Stomach smooth muscle (tissue), 2 donors: ENCODE results near the gene PREX1.

Experiments used
- H3K27ac ChIP-seq: one replicate; pipeline ENCODE4 v1.7.0; 2013; ENCODE audit warnings: mild to moderate bottlenecking, low read length, inconsistent platforms
- H3K27me3 ChIP-seq, 2 donors: one replicate each; pipeline ENCODE4 v1.7.0; 2013; ENCODE audit warnings: low read length in 2 of 2; ENCODE audit not compliant: insufficient read depth in 2 of 2, control insufficient read depth in 1 of 2
- H3K36me3 ChIP-seq, 2 donors: one replicate each; pipeline ENCODE4 v1.7.0; 2013; ENCODE audit warnings: low read length in 2 of 2; ENCODE audit not compliant: control insufficient read depth in 2 of 2, insufficient read depth in 2 of 2
- H3K4me1 ChIP-seq: one replicate; pipeline ENCODE4 v1.7.0; 2013; ENCODE audit warnings: low read length; ENCODE audit not compliant: control insufficient read depth, insufficient read depth
- H3K4me3 ChIP-seq, 2 donors: one replicate each; pipeline ENCODE4 v1.7.0; 2013; ENCODE audit warnings: low read length in 2 of 2
- H3K9ac ChIP-seq, 2 donors: one replicate each; pipeline ENCODE4 v1.7.0; 2013; ENCODE audit warnings: low read length in 2 of 2, mild to moderate bottlenecking in 1 of 2
- H3K9me3 ChIP-seq, 2 donors: one replicate each; pipeline ENCODE4 v1.7.0; 2013; ENCODE audit warnings: low read length in 2 of 2; ENCODE audit not compliant: control insufficient read depth in 2 of 2
- donor health status: healthy.
- donor health status: Pancreatic carcinoma.

PREX1 gene

GRCh38 chr20:48716086-48716485 lies 111.7 kb downstream of the PREX1 start:
- Histone ChIP-seq H3K27ac (no peak overlapping the region), H3K4me3 (no peak overlapping the region), H3K4me1 (peaks cover 11% of the 10 kb centered on the region), H3K36me3 (no peaks in the 10 kb centered on the region), H3K9me3 (peaks cover 0 to 6% of the 10 kb centered on the region in 2 donors), H3K9ac (no peak overlapping the region), H3K27me3 (no peaks in the 10 kb centered on the region)

DNA sequence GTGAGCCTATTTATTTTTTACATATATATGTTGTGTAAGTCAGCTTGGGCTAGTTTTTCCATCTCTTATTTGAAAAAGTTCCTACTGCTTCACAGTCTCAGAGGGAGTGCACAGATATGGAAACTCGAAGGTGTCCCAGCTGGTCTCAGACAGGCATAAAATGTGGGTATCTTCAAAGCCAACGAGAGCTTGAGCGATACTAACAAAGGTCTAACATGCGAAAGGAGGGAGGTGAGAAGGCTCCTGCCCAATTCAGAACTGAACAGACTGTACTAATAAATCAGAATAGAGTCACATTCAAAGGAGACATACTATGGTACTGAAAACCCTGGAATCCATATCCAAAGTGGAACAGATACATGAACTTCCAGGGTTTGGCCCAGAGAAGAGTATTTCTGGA lies 113.0 kb downstream of the PREX1 start:
- Histone ChIP-seq H3K4me3 (no peak overlapping the region), H3K27ac (no peak overlapping the region), H3K9ac (no peak overlapping the region), H3K36me3 (no peaks in the 10 kb centered on the region), H3K9me3 (peaks cover 0 to 4% of the 10 kb centered on the region in 2 donors), H3K27me3 (no peaks in the 10 kb centered on the region), H3K4me1 (peaks cover 10% of the 10 kb centered on the region)

DNA sequence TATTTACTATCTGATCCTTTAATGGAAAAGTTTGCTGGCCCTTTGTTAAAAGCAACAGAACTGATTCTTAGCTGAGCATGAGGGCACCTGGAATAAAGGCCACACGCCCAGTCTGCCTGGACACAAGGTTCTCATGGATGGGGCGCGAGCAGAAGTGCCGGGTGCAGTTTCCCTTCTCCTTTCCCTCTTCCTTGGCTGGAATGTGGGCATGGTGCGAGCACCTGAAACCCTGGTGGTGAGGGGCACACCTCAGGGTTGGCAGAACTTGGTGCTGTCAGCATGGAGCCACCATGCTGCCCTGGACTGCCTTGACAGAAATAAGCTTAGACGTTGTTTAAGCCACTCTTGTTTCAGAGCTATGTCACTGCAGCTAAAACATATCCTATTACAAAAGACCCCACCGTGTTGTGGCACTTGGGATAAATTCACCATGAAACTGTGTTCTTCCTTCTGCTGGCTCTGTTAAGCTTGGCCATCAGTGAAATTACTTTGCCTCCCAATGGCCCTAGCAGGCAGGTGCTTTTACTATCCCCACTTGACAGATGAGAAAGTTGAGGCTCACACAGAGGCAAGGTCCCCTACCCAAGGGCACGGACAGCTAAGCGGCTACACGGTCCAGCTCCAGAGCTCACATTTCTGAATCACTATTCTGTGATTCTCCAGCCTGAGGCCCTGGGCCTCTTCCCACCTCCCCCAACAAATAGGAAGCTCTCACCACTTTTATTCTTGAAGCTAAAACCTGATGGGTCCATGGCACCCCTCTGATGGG lies 115.9 kb downstream of the PREX1 start:
- H3K9ac ChIP-seq = no peak overlapping the region
- no peak overlapping the region for H3K27ac ChIP-seq
- no peaks in the 10 kb centered on the region for H3K9me3 ChIP-seq
- H3K4me3 ChIP-seq = no peak overlapping the region
- H3K4me1 ChIP-seq = peaks cover 10% of the 10 kb centered on the region
- H3K27me3 ChIP-seq = no peaks in the 10 kb centered on the region
- no peaks in the 10 kb centered on the region for H3K36me3 ChIP-seq

DNA sequence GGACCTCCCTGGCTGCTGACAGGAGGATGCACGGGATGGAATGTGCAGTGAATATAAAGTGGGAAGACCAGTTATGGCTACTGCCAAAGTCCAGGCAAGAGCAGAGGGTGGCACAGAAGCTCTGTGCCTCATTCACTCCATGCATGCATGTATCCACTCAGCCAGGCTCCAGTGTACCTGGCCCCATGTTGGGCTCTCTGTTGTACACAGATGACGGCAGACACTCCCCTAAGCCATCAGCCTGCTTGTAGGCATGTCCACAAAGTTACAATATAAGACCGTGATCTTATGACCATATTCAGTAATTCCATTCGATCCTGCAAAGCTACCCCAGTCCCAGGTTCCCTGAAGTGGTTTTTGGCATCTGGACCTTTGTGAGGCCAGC lies 116.8 kb downstream of the PREX1 start:
- Histone ChIP-seq H3K9ac (no peak overlapping the region), H3K9me3 (no peaks in the 10 kb centered on the region), H3K4me3 (no peak overlapping the region), H3K36me3 (no peaks in the 10 kb centered on the region), H3K4me1 (peaks cover 6% of the 10 kb centered on the region), H3K27me3 (no peaks in the 10 kb centered on the region), H3K27ac (no peak overlapping the region)

DNA sequence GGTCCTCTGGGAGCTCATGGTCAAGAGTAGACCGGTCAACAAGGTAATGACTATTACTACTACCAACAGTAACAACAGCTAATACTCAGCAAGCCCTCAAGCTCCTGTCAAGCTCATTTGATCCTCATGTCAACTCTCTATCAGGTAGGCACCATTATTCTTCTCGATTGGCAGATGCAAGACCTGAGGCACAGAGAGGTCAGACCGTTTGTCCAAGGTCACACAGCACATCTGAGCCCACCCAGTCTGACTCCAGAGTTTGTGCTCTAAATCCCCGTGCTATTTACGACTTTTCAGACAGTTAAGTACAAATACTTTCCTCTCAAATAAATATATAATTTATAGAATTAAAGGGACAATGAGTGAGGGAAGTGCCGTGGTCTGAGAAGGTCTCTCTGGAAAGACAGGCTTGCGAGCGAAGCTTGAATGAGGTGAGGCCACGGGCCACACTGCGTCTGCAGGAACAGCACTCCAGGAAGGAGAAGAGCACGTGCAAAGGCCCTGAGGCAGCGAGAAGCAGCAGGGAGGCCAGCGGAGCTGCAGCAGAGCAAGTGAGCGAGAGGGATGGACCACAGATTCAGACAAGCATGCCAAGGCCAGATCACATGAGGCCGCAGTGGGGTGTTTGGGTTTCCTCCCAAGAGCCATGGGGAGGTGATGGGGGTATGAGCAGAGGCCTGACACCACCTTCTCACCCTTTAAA lies 117.3 kb downstream of the PREX1 start:
- no peaks in the 10 kb centered on the region for H3K27me3 ChIP-seq
- H3K4me1 ChIP-seq = peaks cover 6% of the 10 kb centered on the region
- no peaks in the 10 kb centered on the region for H3K9me3 ChIP-seq
- H3K27ac ChIP-seq = no peak overlapping the region
- H3K36me3 ChIP-seq = no peaks in the 10 kb centered on the region
- no peak overlapping the region for H3K4me3 ChIP-seq
- no peak overlapping the region for H3K9ac ChIP-seq

GRCh38 chr20:48709744-48710143 lies 118.1 kb downstream of the PREX1 start:
- H3K4me3 ChIP-seq = no peak overlapping the region
- no peaks in the 10 kb centered on the region for H3K9me3 ChIP-seq
- peaks cover 6% of the 10 kb centered on the region for H3K4me1 ChIP-seq
- H3K36me3 ChIP-seq = no peaks in the 10 kb centered on the region
- H3K9ac ChIP-seq = no peak overlapping the region
- H3K27me3 ChIP-seq = no peaks in the 10 kb centered on the region
- H3K27ac ChIP-seq = no peak overlapping the region

DNA sequence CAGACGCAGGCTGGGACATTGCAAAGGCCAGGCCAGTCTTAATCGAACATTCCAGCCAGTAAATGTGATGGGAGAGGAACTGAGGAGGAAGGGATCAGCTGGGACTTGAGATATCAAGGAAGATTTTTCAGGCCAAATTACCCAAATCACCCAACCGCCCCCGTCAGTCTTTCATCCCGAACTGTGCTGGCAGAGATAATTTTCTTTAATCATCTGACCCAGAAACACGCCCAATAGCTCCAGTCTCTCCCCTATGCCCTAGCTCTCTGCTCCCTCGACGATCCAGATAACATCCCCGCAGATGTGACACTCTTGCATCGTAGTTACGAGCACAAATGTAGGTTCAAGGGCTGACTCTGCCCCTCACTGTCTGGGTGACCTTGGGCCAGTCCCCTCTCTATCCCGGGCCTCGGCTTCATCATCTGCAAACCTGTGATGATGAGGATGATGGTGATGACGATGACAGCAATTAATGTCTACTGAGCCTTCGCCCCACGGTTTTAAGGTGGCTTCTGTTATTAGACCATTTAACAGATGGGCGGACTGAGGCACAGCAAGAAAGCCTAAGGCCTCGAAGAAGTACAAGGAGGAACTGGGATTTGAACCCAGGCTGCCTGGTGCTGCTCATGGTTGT lies 118.6 kb downstream of the PREX1 start:
- no peak overlapping the region for H3K9ac ChIP-seq
- H3K4me1 ChIP-seq = peaks cover 6% of the 10 kb centered on the region
- H3K4me3 ChIP-seq = no peak overlapping the region
- no peaks in the 10 kb centered on the region for H3K36me3 ChIP-seq
- no peak overlapping the region for H3K27ac ChIP-seq
- no peaks in the 10 kb centered on the region for H3K27me3 ChIP-seq
- no peaks in the 10 kb centered on the region for H3K9me3 ChIP-seq

GRCh38 chr20:48708630-48709029 lies 119.2 kb downstream of the PREX1 start:
- Histone ChIP-seq H3K27me3 (no peaks in the 10 kb centered on the region), H3K9ac (no peak overlapping the region), H3K9me3 (no peaks in the 10 kb centered on the region), H3K4me3 (no peak overlapping the region), H3K36me3 (no peaks in the 10 kb centered on the region), H3K4me1 (peaks cover 11% of the 10 kb centered on the region), H3K27ac (no peak overlapping the region)

- Histone ChIP-seq H3K4me1 (peaks cover 14% of the 10 kb centered on the region), H3K9ac (no peak overlapping the region), H3K27me3 (no peaks in the 10 kb centered on the region), H3K4me3 (no peak overlapping the region), H3K27ac (no peak overlapping the region), H3K9me3 (no peaks in the 10 kb centered on the region), H3K36me3 (no peaks in the 10 kb centered on the region)
Observed at GRCh38 chr20:48708116-48708515, 119.7 kb downstream of the PREX1 start.

- H3K36me3 ChIP-seq = no peaks in the 10 kb centered on the region
- H3K4me1 ChIP-seq = peaks cover 14% of the 10 kb centered on the region
- no peak overlapping the region for H3K4me3 ChIP-seq
- H3K9ac ChIP-seq = no peak overlapping the region
- H3K27me3 ChIP-seq = no peaks in the 10 kb centered on the region
- H3K27ac ChIP-seq = peak overlapping the region; percentile 58
- no peaks in the 10 kb centered on the region for H3K9me3 ChIP-seq
Observed at GRCh38 chr20:48706710-48707365, 121.0 kb downstream of the PREX1 start.
